GM15510 (cell line): ENCODE results near the gene ANHX.

ENCODE experiments used
- POLR2A ChIP-seq: IDR thresholded peaks from 3 replicates; pipeline ENCODE4 v1.6.1; 2011; ENCODE audit warnings: borderline replicate concordance; ENCODE audit not compliant: insufficient read length; ENCODE audit errors: extremely low read depth

ANHX gene

DNA sequence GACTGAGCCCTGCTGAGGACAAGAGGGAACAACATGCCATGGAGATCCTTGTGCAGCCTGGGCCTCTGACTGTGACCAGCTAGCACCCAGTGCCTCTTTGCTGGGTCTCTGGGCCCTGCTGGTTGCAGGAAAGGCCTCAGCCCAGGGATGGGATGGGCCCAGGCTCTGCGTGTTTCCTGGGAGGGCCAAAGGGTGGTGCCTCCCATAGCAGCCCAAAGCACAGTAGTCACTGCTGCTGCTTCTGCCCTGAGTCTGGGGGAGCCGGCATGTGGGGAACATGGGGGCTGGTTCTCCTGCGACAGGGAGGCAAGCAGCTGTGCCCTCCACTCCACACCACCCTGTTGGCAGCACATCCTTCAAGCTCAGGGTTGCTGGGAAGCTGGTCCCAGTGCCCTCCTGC lies 18.5 kb downstream of the ANHX start:
- TF ChIP-seq POLR2A = no peak

- TF ChIP-seq POLR2A = no peak
These were observed 20.0 kb downstream of the ANHX start for GRCh38 chr12:133215724-133216123.

GRCh38 chr12:133206390-133206789 lies 29.3 kb downstream of the ANHX start:
- no peak for TF ChIP-seq POLR2A

DNA sequence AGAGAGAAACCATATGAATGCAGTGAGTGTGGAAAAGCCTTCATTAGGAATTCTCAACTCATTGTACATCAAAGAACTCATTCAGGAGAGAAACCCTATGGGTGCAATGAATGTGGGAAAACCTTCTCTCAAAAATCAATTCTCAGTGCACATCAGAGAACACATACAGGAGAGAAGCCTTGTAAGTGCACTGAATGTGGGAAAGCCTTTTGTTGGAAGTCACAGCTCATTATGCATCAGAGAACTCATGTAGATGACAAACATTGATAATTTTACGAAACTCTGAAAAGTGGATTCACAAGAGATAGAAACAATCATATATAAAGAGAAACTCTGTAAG lies 31.4 kb downstream of the ANHX start:
- TF ChIP-seq POLR2A = no peak

DNA sequence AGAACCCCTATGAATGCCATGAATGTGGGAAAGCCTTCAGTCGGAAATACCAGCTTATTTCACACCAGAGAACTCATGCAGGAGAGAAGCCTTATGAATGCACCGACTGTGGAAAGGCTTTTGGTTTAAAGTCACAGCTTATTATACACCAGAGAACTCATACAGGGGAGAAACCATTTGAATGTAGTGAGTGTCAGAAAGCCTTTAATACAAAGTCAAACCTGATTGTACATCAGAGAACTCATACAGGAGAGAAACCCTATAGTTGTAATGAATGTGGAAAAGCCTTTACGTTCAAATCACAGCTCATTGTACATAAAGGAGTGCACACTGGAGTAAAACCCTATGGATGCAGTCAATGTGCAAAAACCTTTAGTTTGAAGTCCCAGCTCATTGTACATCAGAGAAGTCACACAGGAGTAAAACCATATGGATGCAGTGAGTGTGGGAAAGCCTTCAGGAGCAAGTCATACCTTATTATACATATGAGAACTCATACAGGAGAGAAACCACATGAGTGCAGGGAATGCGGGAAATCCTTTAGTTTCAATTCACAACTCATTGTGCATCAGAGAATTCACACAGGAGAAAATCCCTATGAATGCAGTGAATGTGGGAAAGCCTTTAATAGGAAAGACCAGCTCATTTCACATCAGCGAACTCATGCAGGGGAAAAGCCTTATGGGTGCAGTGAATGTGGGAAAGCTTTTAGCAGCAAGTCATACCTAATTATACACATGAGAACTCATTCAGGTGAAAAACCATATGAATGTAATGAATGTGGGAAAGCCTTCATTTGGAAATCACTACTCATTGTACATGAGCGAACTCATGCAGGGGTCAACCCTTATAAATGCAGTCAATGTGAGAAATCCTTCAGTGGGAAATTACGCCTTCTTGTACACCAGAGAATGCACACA lies 32.1 kb downstream of the ANHX start:
- no peak for TF ChIP-seq POLR2A

- TF ChIP-seq POLR2A = no peak
These were observed 33.0 kb downstream of the ANHX start for GRCh38 chr12:133202493-133203343.

DNA sequence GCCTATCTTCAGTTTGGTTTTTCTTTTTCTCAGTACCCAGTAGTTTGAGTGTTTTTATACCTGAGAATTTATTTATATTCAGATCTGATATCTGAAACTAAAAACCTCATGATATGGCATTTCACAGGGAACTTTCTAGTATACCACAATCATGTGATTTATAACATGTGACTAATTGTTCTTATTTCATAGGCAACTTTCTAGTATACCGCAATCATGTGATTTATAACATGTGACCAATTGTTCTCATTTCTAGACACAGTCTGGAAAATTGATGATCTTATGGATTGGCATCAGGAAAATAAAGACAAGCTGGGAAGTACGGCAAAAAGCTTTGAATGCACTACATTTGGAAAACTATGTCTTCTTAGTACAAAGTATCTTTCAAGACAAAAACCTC lies 33.8 kb downstream of the ANHX start:
- TF ChIP-seq POLR2A = no peak

DNA sequence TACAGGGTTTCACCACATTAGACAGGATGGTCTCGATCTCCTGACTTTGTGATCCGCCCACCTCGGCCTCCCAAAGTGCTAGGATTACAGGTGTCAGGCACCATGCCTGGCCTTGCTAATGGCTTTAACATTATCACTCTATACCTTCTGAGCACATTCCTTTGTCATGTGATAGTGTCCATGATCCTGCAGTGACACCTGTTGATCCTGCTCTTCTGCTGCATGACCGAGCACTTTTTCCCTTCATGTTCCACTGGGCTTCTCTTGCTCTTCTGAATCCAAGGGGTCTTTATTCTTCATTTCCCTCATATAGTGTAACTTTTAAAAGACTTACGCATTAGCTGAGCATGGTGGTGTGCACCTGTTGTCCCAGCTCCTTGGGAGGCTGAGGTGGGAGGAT lies 42.8 kb downstream of the ANHX start:
- no peak for TF ChIP-seq POLR2A

DNA sequence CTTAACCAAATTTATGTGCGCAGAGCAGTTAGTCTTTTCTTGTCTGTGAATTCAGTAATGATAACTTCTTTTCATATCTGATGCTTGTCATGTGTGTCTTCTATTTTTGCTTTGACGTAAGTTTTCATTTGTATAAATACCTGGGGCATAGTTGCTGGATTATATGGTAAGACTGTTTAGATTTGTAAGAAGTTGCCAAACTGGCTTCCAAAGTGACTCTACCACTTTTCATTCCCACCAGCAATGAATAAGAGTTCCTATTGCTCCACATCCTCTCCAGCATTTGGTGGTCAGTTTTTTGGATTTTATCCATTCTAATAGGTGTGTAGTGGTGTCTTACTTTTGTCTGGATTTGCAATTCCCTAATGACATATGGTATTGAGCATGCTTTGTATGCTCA lies 45.5 kb downstream of the ANHX start:
- no peak for TF ChIP-seq POLR2A

DNA sequence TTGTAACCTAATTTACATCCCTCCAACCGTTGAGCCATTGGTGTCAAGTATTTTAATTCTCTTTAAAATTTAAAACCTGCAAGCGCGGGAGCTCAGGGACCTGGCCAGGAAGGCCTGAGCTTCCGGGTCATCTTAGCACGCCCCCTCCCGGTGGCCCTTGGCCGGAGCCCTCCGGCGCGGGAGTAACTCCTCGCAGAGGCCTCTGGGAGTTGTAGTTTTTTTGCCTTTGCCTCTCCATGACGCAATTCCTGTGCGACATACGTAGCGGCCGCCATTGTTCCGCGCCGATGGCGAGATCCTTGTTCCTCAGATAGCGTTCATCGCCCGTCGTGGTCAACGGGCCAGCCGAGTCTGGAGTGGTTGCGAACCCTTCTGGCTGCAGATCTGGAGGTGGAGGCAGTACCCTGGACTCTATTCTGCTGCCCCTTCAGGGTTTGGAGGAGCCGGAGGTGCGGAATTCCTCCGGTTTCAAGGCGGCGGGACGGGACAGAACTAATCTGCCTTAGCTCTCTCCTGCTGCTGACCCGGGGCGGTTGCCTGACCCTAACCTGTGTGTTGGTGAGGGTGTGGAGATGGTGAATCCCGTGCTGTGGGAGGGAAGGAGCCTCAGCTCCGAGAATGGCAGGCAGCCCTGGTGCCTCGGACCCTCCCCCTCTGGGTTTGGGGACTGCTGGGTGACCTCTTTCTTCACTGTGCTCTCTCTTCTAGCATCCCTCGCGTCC lies 54.3 kb downstream of the ANHX start, which contains the start of gene ZNF268:
TSS of gene ZNF268 (plus strand) at position 258 of the 722 bp plus-strand sequence. CDS start 503 bp downstream, outside the sequence.
- peak; percentile 72 for TF ChIP-seq POLR2A

DNA sequence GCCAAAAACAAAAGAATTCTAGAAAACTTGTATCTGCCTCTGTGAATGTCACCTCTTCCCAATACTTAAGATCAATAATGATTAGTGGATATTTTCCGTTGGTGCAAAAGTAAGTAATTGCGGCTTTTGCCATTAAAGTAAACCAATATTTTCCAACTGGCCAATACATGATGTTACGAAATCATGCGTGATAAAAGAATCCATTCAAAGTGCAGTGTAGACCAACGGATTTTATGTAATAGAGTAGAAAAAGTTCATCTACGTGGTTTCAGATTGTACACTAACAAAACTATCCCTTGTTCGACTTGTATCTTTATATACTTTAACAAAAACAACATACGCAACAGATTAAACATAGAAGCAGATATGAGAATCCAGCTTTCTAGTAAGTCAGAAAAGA lies 55.0 kb downstream of the ANHX start:
- no peak for TF ChIP-seq POLR2A

DNA sequence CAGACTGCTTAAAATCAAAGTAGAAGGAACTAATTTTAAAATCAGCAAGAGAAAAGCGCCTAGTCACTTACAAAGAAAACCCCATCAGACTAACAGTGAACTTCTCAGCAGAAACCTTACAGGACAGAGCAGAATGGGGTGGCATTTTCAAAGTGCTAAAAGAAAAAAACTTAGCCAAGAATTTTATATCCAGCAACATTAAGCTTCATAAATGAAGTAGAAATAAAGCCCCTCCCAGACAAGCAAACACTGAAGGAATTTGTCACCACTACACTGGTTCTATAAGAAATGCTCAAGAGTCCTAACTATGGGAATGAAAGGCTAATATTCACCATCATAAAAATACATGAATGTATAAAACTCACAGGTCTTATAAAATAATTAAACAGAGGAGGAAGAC lies 60.8 kb downstream of the ANHX start:
- no peak for TF ChIP-seq POLR2A

- TF ChIP-seq POLR2A = no peak
These were observed 63.2 kb downstream of the ANHX start for GRCh38 chr12:133172491-133172890.
